ENCODE results near the gene KCNH8. TPM values are rescaled to one million over a fixed set of nuclear protein-coding genes. Genes with fewer than 3 reads are reported as not detected.

Gene KCNH8
- total and polyA plus RNA-seq, 4 donors = 0.02 to 0.08 (median 0.05) TPM; not detected in 1

GRCh38 chr3:19446138-19446537 is 297.8 kb downstream of the KCNH8 start (continued):
- TF ChIP-seq REST (IDR thresholded peaks at IDR 0.05) = no peak
- no peak for TF ChIP-seq TAF1 (conservative IDR thresholded peaks at IDR 0.05)
- TF ChIP-seq HNF4G (IDR thresholded peaks at IDR 0.05) = no peak
- TF ChIP-seq HNF4A (conservative IDR thresholded peaks at IDR 0.05) = no peak
- TF ChIP-seq RXRA (IDR thresholded peaks at IDR 0.05) = no peak
- TF ChIP-seq MAX (IDR thresholded peaks at IDR 0.05) = no peak
- no peak for TF ChIP-seq FOXA1 (IDR thresholded peaks at IDR 0.05)
- TF ChIP-seq EGR1 (IDR thresholded peaks at IDR 0.05; ENCODE audit: low read depth in 2 of 2) = no peak

- TF ChIP-seq GABPA (IDR thresholded peaks at IDR 0.05 in 1 of 2, conservative IDR thresholded peaks at IDR 0.05 in 1 of 2) = no peak
- TF ChIP-seq REST (IDR thresholded peaks at IDR 0.05) = no peak
- no peak for TF ChIP-seq NR2F2 (IDR thresholded peaks at IDR 0.05)
- TF ChIP-seq FOXA1 (IDR thresholded peaks at IDR 0.05) = no peak
- TF ChIP-seq TAF1 (conservative IDR thresholded peaks at IDR 0.05) = no peak
- TF ChIP-seq MAX (IDR thresholded peaks at IDR 0.05) = no peak
- TF ChIP-seq YY1 (IDR thresholded peaks at IDR 0.05) = no peak
- TF ChIP-seq CTCF (IDR thresholded peaks at IDR 0.05; ENCODE audit: low read depth, low read length, missing input control) = no peak
- TF ChIP-seq HNF4A (conservative IDR thresholded peaks at IDR 0.05) = no peak
- TF ChIP-seq RAD21 (IDR thresholded peaks at IDR 0.05) = no peak
- no peak for TF ChIP-seq FOXA2 (IDR thresholded peaks at IDR 0.05)
- TF ChIP-seq ZBTB33 (IDR thresholded peaks at IDR 0.05) = no peak
- no peaks in the 10 kb centered on the region for H3K9me3 ChIP-seq (ENCODE audit: control insufficient read depth in 4 of 4, low read length in 3 of 4)
- no peak overlapping the region for H3K4me3 ChIP-seq (ENCODE audit: low read depth in 1 of 3, low read length in 3 of 3)
- no peak for DNase-seq (ENCODE audit: low spot score)
- H3K27me3 ChIP-seq (ENCODE audit: control insufficient read depth in 4 of 4, insufficient read depth in 4 of 4, low read length in 3 of 4) = no peaks in the 10 kb centered on the region
- WGBS = 43% methylated on average over 1 of the region's 1 CpG
- no peak overlapping the region for H3K27ac ChIP-seq (ENCODE audit: low read depth in 1 of 2, low read length in 2 of 2)
- H3K9ac ChIP-seq (ENCODE audit: low read depth in 1 of 2, low read length in 2 of 2) = no peak overlapping the region
- H3K36me3 ChIP-seq (ENCODE audit: control insufficient read depth in 4 of 4, insufficient read depth in 3 of 4, low read depth in 1 of 4, low read length in 3 of 4) = no peaks in the 10 kb centered on the region
- no peaks in the 10 kb centered on the region for H3K4me1 ChIP-seq (ENCODE audit: control insufficient read depth in 4 of 4, insufficient read depth in 4 of 4, low read length in 3 of 4)
Measured at GRCh38 chr3:19446687-19447086, 298.4 kb downstream of the KCNH8 start.
